A549 (cell line): ENCODE measurements around the gene GRPR. TPM values are rescaled to one million over a fixed set of nuclear protein-coding genes. Genes with fewer than 3 reads are reported as not detected.
A peak's percentile ranks its signal among the peaks of the same experiment; 100 is the strongest.

ENCODE experiments used
- ATAC-seq, 2 experiments: fragments of 200-7000 bp in 1 of 2; fragments of >200 bp in 1 of 2; cut with Nextera tagmentation in 1 of 2; cut with Tn5 transposase in 1 of 2; 3 replicates each; pipeline versions ENCODE4 v1.8.0 to v1.9.1; 2018 to 2020; ENCODE audit warnings: mild to moderate bottlenecking in 1 of 2, moderate library complexity in 1 of 2
- CTCF ChIA-PET: fragments of 300-600 bp; sonication (Branson Sonifier 250); formaldehyde crosslinking; extraction: SDS; loops from one replicate; lab custom pipeline; 2021; ENCODE audit warnings: antibody characterized with exemption, inconsistent platforms; lab: Yijun Ruan, JAX
- POLR2A ChIA-PET: fragments of 350-600 bp; formaldehyde crosslinking; extraction: SDS; loops from one replicate; lab custom pipeline; 2021; ENCODE audit warnings: antibody characterized with exemption, inconsistent platforms; lab: Yijun Ruan, JAX
- DNase-seq, 2 experiments: peaks; one replicate each; pipeline versions ENCODE4 v3.0.0 to v3.0.0-alpha.2; 2011 to 2016; ENCODE audit warnings: low read depth in 1 of 2, low spot score in 1 of 2
- FAIRE-seq: peaks from 2 replicates; lab custom pipeline; 2011; peaks lifted over from hg19 to GRCh38; lab: Jason Lieb, UNC
- H3K27ac ChIP-seq, 2 experiments: fragments of >200 bp; sonication (Bioruptor Twin); formaldehyde crosslinking; 3 replicates each; pipeline ENCODE4 v1.5.1; 2016 to 2017
- H3K4me1 ChIP-seq: fragments of >200 bp; sonication (Bioruptor Twin); formaldehyde crosslinking; 3 replicates; pipeline ENCODE4 v1.6.1; 2016
- H3K4me2 ChIP-seq: fragments of >200 bp; sonication (Bioruptor Twin); formaldehyde crosslinking; 3 replicates; pipeline ENCODE4 v1.6.1; 2016
- H3K4me3 ChIP-seq: fragments of >200 bp; sonication (Bioruptor Twin); formaldehyde crosslinking; 3 replicates; pipeline ENCODE4 v1.5.1; 2016
- H3K9me3 ChIP-seq: fragments of >200 bp; sonication (Bioruptor Twin); formaldehyde crosslinking; 3 replicates; pipeline ENCODE4 v1.6.1; 2016
- CEBPB ChIP-seq, 2 experiments: fragments of >200 bp in 1 of 2; sonication (Bioruptor Twin) in 1 of 2; formaldehyde crosslinking in 1 of 2; IDR thresholded peaks; 2 replicates each; pipeline ENCODE4 v1.6.1; 2012 to 2016
- E2F6 ChIP-seq: IDR thresholded peaks from 2 replicates; pipeline ENCODE4 v1.6.1; 2012; ENCODE audit warnings: low read depth, borderline replicate concordance
- ESRRA ChIP-seq: fragments of 150-350 bp; IDR thresholded peaks from 2 replicates; pipeline ENCODE4 v1.6.1; 2014; ENCODE audit warnings: mild to moderate bottlenecking, low read length, borderline replicate concordance
- FOXS1 ChIP-seq: fragments of 250-450 bp; sonication (Bioruptor Pico); IDR thresholded peaks from 2 replicates; pipeline ENCODE4 v1.5.0; 2020; ENCODE audit warnings: mild to moderate bottlenecking, moderate library complexity
- GATA3 ChIP-seq: IDR thresholded peaks from 2 replicates; pipeline ENCODE4 v1.6.1; 2012; ENCODE audit warnings: borderline replicate concordance
- HDAC2 ChIP-seq: fragments of 200-600 bp; sonication (generic); IDR thresholded peaks from 2 replicates; pipeline ENCODE4 v1.6.1; 2016
- HEYL ChIP-seq: fragments of 250-450 bp; sonication (Bioruptor Pico); IDR thresholded peaks from 2 replicates; pipeline ENCODE4 v1.8.0; 2021; ENCODE audit warnings: mild to moderate bottlenecking, moderate library complexity
- HOXA7 ChIP-seq: fragments of 250-450 bp; sonication (Bioruptor Pico); IDR thresholded peaks from 2 replicates; pipeline ENCODE4 v1.5.0; 2020; ENCODE audit warnings: mild to moderate bottlenecking, moderate library complexity
- JUNB ChIP-seq: fragments of >200 bp; sonication (Bioruptor Twin); formaldehyde crosslinking; IDR thresholded peaks from 2 replicates; pipeline ENCODE4 v1.6.1; 2016
- KDM1A ChIP-seq: fragments of 200-600 bp; sonication (generic); IDR thresholded peaks from 2 replicates; pipeline ENCODE4 v1.6.1; 2016; ENCODE audit warnings: low read depth, mild to moderate bottlenecking
- KDM5A ChIP-seq: fragments of 200-600 bp; sonication (generic); IDR thresholded peaks from 2 replicates; pipeline ENCODE4 v1.6.1; 2016; ENCODE audit warnings: antibody characterized with exemption, mild to moderate bottlenecking
- MAFK ChIP-seq: fragments of 450-650 bp; IDR thresholded peaks from 2 replicates; pipeline ENCODE4 v1.6.1; 2014; ENCODE audit not compliant: partially characterized antibody
- PHF8 ChIP-seq: fragments of 200-600 bp; sonication (generic); IDR thresholded peaks from 2 replicates; pipeline ENCODE4 v1.6.1; 2016; ENCODE audit warnings: low read depth, mild to moderate bottlenecking, antibody characterized with exemption, moderate library complexity, borderline replicate concordance
- POLR2A ChIP-seq: IDR thresholded peaks from 2 replicates; pipeline ENCODE4 v1.6.1; 2012; ENCODE audit warnings: mild to moderate bottlenecking, low read length
- POLR2AphosphoS2 ChIP-seq: conservative IDR thresholded peaks from 2 replicates; pipeline ENCODE4 v1.6.1; 2012; ENCODE audit warnings: low read length, improper control_type of control experiment, inconsistent platforms
- RCOR1 ChIP-seq: fragments of 150-350 bp; IDR thresholded peaks from 2 replicates; pipeline ENCODE4 v1.6.1; 2014; ENCODE audit warnings: antibody characterized with exemption, low read length, low read depth
- RFX5 ChIP-seq: fragments of 450-650 bp; IDR thresholded peaks from 2 replicates; pipeline ENCODE4 v1.7.1; 2014; ENCODE audit warnings: antibody characterized with exemption, mild to moderate bottlenecking, moderate library complexity
- TP53 ChIP-seq: fragments of 250-450 bp; sonication (Bioruptor Pico); IDR thresholded peaks from 2 replicates; pipeline ENCODE4 v1.5.0; 2021; ENCODE audit warnings: mild to moderate bottlenecking, moderate library complexity
- ZFP36 ChIP-seq: fragments of 450-650 bp; IDR thresholded peaks from 2 replicates; pipeline ENCODE4 v1.6.1; 2014; ENCODE audit warnings: borderline replicate concordance; ENCODE audit not compliant: partially characterized antibody
- ZSCAN20 ChIP-seq: fragments of 250-450 bp; sonication (Bioruptor Pico); IDR thresholded peaks from 2 replicates; pipeline ENCODE4 v1.8.0; 2022; ENCODE audit warnings: mild to moderate bottlenecking, moderate library complexity
- WGBS: methylation state at CpG from one replicate; pipeline ENCODE4 v1.1.6; 2017; ENCODE audit errors: missing lambda C conversion rate; 5-methylcytosine and 5-hydroxymethylcytosine counted together
- polyA plus RNA-seq, 4 experiments: library from polyadenylated mRNA; depleted of rRNA in 3 of 4; stranded (reverse); fragments of >200 nt; fragmentation: RNase III in 1 of 4; extraction: RNeasy Plus Mini Kit Qiagen cat#74134 plus additional on column Dnase treatment in 1 of 4; gene quantifications; 2 replicates in 3 of 4; 3 replicates in 1 of 4; pipeline ENCODE4 v1.2.3, GENCODE V29; 2011 to 2017
- TF ChIP-seq, protein P1 (sequence below): fragments of 150-350 bp; IDR thresholded peaks from 2 replicates; pipeline ENCODE4 v1.6.1; 2014; ENCODE audit warnings: low read depth, mild to moderate bottlenecking, low read length
- TF ChIP-seq, protein P2 (sequence below): IDR thresholded peaks from 2 replicates; pipeline ENCODE4 v1.6.1; 2012
- TF ChIP-seq, protein P3 (sequence below): fragments of 250-450 bp; sonication (Bioruptor Pico); IDR thresholded peaks from 2 replicates; pipeline ENCODE4 v1.5.0; 2021; ENCODE audit warnings: mild to moderate bottlenecking, moderate library complexity, borderline replicate concordance
- TF ChIP-seq, protein P4 (sequence below): fragments of >200 bp; sonication (Bioruptor Twin); formaldehyde crosslinking; IDR thresholded peaks from 3 replicates; pipeline ENCODE4 v1.5.1; 2016

The GRPR gene
- polyA plus RNA-seq, 2 of the 4 experiments (the other 2 are of a cell fraction): 0.04 to 0.06 TPM

- ATAC-seq (no peak), DNase-seq (no peak), FAIRE-seq (no peak)
- no peak overlapping the region for H3K4me2 ChIP-seq
- no peak overlapping the region for H3K4me3 ChIP-seq
- no peaks in the 10 kb centered on the region for H3K4me1 ChIP-seq
- TF ChIP-seq, protein P1, sequence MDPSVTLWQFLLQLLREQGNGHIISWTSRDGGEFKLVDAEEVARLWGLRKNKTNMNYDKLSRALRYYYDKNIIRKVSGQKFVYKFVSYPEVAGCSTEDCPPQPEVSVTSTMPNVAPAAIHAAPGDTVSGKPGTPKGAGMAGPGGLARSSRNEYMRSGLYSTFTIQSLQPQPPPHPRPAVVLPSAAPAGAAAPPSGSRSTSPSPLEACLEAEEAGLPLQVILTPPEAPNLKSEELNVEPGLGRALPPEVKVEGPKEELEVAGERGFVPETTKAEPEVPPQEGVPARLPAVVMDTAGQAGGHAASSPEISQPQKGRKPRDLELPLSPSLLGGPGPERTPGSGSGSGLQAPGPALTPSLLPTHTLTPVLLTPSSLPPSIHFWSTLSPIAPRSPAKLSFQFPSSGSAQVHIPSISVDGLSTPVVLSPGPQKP: no peak
- no peak for TF ChIP-seq PHF8
- TF ChIP-seq GATA3: no peak
- TF ChIP-seq HEYL: no peak
- no peak for TF ChIP-seq TP53 (CRISPR knock-in tag)
- TF ChIP-seq, protein P2, sequence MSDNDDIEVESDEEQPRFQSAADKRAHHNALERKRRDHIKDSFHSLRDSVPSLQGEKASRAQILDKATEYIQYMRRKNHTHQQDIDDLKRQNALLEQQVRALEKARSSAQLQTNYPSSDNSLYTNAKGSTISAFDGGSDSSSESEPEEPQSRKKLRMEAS: no peak
- TF ChIP-seq HOXA7 (CRISPR knock-in tag): no peak
- TF ChIP-seq ZFP36: no peak
- no peak for TF ChIP-seq MAFK
- TF ChIP-seq HDAC2: no peak
- TF ChIP-seq, protein P3, sequence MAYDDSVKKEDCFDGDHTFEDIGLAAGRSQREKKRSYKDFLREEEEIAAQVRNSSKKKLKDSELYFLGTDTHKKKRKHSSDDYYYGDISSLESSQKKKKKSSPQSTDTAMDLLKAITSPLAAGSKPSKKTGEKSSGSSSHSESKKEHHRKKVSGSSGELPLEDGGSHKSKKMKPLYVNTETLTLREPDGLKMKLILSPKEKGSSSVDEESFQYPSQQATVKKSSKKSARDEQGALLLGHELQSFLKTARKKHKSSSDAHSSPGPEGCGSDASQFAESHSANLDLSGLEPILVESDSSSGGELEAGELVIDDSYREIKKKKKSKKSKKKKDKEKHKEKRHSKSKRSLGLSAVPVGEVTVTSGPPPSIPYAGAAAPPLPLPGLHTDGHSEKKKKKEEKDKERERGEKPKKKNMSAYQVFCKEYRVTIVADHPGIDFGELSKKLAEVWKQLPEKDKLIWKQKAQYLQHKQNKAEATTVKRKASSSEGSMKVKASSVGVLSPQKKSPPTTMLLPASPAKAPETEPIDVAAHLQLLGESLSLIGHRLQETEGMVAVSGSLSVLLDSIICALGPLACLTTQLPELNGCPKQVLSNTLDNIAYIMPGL: no peak
- TF ChIP-seq ZSCAN20 (CRISPR knock-in tag): no peak
- TF ChIP-seq RFX5: no peak
- TF ChIP-seq CEBPB (IDR thresholded peaks at IDR 0.05): no peak
- TF ChIP-seq E2F6: no peak
- TF ChIP-seq ESRRA: no peak
- no peak for TF ChIP-seq KDM1A
- TF ChIP-seq RCOR1: no peak
- TF ChIP-seq POLR2A: no peak
- CTCF ChIA-PET: interaction anchor here (0.6 kb wide), 1 partner anchor 206 kb away, joined by 3 read pairs; no protein-coding TSS in a partner anchor
- POLR2A ChIA-PET: no interaction called here
- no peaks in the 10 kb centered on the region for H3K9me3 ChIP-seq
- WGBS: 24% methylated on average over 2 of the region's 2 CpGs
- no peak overlapping the region for H3K27ac ChIP-seq
Measured at GRCh38 chrX:16136080-16136479, 12.7 kb downstream of the GRPR start.

GRCh38 chrX:16137416-16138107, 14.2 kb downstream of the GRPR start:
- no peak for DNase-seq
- Histone ChIP-seq H3K4me3 (no peak overlapping the region), H3K4me2 (no peak overlapping the region), H3K9me3 (no peaks in the 10 kb centered on the region), H3K27ac (no peak overlapping the region), H3K4me1 (no peaks in the 10 kb centered on the region)
- FAIRE-seq: peak; percentile 80
- ChIA-PET CTCF (interaction anchor here (1.0 to 3.0 kb wide), 3 partner anchors 14 to 288 kb away, joined by 4 to 14 read pairs (median 8); partner anchors contain the start of gene GRPR), POLR2A (no interaction called here)
- ATAC-seq: no peak
- TF ChIP-seq FOXS1 (CRISPR knock-in tag) (no peak), RCOR1 (no peak), RFX5 (no peak), HOXA7 (CRISPR knock-in tag) (no peak), POLR2AphosphoS2 (no peak), JUNB (no peak), HEYL (no peak), KDM5A (no peak)
- TF ChIP-seq, protein P4, sequence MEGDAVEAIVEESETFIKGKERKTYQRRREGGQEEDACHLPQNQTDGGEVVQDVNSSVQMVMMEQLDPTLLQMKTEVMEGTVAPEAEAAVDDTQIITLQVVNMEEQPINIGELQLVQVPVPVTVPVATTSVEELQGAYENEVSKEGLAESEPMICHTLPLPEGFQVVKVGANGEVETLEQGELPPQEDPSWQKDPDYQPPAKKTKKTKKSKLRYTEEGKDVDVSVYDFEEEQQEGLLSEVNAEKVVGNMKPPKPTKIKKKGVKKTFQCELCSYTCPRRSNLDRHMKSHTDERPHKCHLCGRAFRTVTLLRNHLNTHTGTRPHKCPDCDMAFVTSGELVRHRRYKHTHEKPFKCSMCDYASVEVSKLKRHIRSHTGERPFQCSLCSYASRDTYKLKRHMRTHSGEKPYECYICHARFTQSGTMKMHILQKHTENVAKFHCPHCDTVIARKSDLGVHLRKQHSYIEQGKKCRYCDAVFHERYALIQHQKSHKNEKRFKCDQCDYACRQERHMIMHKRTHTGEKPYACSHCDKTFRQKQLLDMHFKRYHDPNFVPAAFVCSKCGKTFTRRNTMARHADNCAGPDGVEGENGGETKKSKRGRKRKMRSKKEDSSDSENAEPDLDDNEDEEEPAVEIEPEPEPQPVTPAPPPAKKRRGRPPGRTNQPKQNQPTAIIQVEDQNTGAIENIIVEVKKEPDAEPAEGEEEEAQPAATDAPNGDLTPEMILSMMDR: no peak
